NCI-H446 (cell line): Measurements from ENCODE around the gene PPP1R2C.
A peak's percentile ranks its signal among the peaks of the same experiment; 100 is the strongest.

Experiments
- DNase-seq, 2 experiments: peaks; one replicate each; lab custom pipeline; 2025; lab: John Stamatoyannopoulos, UW

The PPP1R2C gene

DNA sequence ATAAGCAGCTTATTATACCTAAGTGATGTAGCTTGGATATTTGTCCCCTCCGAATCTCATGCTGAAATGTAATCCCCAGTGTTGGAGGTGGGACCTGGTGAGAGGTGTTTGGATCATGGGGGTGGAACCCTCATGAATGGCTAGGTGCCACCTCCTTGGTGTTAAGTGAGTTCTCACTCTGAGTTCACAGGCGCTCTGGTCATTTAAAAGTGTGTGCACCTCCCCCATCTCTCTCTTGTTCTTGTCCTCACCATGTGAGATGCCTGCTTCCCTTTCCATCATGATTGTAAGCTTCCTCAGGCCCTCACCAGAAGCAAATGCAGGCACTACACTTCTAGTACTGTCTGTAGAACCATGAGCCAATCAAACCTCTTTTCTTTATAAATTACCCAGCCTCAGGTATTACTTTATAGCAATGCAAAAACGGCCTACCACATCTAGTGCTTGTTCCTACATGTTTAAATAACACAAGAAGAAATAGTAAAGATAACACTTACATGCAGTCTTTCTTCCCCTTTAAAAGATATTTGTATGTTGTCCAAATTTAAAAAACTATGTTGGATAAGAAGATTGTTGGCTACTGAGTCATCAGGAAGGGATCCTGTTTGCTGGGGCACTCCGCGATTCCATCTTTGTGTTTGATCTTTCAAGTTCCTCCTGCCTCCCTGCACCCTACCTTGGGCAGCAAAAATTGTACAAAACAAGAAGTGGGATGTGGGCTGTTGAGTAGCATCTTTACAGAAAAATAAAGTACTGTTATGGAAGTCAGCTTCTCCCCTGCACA lies 29.7 kb downstream of the PPP1R2C start:
- no peak for DNase-seq

DNA sequence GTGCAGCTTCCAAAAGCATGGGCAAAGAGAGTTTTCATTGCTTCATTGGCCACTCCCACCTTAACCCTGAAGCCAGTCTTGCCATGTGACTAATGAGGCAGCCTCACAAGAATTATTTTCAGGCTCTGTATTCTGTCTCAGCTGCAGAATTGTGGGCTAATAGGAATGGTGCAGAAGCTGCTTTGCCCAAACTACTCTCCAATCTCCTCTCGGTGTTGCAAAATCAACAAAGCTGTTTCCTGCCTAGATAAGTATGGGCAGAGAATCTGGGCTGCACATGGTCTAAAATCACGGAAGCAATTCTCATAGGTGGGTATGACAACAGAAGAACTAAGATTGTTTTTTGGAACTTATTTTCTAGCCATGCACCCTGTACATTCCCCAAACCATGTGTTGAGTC lies 31.4 kb downstream of the PPP1R2C start:
- no peak for DNase-seq

- no peak for DNase-seq
These were observed 37.5 kb downstream of the PPP1R2C start for GRCh38 chrX:42740456-42740855.

DNA sequence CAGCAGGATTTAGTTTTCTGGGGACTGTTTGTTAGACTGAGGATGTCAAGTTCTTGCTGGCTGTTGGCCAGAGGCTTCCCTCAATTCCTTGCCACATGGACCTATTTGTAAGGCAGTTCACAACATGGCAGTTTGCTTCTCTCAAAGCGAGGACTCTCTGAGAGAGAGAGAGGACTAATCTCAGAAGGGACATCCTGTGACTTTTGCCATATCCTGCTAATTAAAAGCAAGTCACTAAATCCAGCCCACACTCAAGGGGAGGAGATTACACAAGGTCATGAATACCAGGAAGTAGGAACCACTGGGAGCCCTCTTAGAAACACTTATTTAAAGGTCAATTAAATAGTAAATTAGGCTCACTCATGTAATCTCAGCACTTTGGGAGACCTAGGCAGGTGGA lies 38.2 kb downstream of the PPP1R2C start:
- no peak for DNase-seq

DNA sequence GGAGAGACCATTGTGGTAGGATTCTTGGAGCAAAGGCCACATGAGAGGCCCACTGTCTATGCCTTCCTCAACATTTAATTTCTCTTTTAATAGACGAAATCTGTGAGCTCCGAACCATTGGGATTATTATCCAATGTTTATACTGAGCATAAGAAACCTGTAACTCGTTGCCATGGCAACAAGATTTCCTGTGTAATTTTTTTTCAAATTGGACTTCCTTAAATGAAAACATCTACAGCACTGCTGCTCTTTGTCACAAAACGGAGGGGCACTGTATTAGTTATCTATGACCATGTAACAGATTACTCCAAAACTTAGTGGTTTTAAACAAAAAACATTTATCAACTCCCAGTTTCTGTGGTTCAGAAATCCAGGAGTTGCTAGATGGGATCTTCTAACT lies 38.7 kb downstream of the PPP1R2C start:
- DNase-seq, result peak in 1 of 2 experiments; percentile 5

- no peak for DNase-seq
These were observed 39.4 kb downstream of the PPP1R2C start for GRCh38 chrX:42738552-42738951.

- no peak for DNase-seq
These were observed 42.7 kb downstream of the PPP1R2C start for GRCh38 chrX:42735250-42735649.

- DNase-seq, result peak; percentile 39 to 78
These were observed 45.5 kb downstream of the PPP1R2C start for GRCh38 chrX:42732506-42732905.
